HFF-Myc (cell line): ENCODE data around the gene CREG1.

ENCODE experiments used
- DNase-seq: peaks from one replicate; pipeline ENCODE4 v3.0.0-alpha.2; 2011; ENCODE audit warnings: low read depth; ENCODE audit errors: extremely low read depth
- H3K4me3 ChIP-seq: replicated peaks from 2 replicates; pipeline ENCODE4 v1.5.1; 2011; ENCODE audit warnings: low read depth, mild to moderate bottlenecking, control low read depth, low read length
- TF ChIP-seq, protein P1 (sequence below): IDR thresholded peaks from 2 replicates; pipeline ENCODE4 v1.5.1; 2012; ENCODE audit warnings: mild to moderate bottlenecking, low read depth, low read length, control low read depth; ENCODE audit errors: missing control alignments

Gene CREG1

DNA sequence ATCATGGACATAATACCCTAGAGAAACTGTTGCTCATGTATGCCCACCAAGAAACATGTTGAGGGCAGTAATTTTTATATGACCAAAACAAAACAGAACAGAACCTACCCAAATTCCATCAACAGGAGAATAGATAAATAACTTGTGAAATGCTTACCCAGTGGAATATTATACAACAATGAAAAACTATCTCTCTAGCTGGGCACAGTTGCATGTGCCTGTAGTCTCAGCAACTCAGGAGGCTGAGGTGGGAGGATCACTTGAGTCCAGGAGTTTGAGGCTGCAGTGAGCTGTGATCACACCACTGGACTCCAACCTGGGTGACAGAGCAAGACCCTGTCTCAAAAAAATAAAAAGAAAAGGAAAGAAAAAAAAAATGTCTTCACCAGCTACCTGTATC lies 38.9 kb upstream of the CREG1 start:
- DNase-seq = no peak
- no peak overlapping the region for H3K4me3 ChIP-seq
- TF ChIP-seq, protein P1, sequence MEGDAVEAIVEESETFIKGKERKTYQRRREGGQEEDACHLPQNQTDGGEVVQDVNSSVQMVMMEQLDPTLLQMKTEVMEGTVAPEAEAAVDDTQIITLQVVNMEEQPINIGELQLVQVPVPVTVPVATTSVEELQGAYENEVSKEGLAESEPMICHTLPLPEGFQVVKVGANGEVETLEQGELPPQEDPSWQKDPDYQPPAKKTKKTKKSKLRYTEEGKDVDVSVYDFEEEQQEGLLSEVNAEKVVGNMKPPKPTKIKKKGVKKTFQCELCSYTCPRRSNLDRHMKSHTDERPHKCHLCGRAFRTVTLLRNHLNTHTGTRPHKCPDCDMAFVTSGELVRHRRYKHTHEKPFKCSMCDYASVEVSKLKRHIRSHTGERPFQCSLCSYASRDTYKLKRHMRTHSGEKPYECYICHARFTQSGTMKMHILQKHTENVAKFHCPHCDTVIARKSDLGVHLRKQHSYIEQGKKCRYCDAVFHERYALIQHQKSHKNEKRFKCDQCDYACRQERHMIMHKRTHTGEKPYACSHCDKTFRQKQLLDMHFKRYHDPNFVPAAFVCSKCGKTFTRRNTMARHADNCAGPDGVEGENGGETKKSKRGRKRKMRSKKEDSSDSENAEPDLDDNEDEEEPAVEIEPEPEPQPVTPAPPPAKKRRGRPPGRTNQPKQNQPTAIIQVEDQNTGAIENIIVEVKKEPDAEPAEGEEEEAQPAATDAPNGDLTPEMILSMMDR = no peak

DNA sequence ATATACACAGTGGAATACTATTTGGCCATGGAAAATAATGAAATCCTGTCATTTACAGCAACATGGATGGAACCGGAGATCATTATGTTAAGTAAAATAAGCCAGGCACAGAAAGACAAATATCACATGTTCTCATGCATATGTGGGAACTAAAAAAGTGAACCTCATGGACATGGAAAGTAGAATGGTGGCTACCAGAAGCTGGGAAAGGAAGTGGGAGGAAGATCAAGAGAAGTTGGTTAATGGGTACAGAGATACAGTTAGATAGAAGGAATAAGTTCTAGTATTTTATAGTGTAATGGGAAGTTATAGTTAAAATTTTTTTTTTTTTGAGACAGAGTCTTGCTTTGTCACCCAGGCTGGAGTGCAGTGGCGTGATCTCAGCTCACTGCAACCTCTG lies 34.8 kb upstream of the CREG1 start:
- TF ChIP-seq, protein P1 = no peak
- no peak for DNase-seq
- no peak overlapping the region for H3K4me3 ChIP-seq

DNA sequence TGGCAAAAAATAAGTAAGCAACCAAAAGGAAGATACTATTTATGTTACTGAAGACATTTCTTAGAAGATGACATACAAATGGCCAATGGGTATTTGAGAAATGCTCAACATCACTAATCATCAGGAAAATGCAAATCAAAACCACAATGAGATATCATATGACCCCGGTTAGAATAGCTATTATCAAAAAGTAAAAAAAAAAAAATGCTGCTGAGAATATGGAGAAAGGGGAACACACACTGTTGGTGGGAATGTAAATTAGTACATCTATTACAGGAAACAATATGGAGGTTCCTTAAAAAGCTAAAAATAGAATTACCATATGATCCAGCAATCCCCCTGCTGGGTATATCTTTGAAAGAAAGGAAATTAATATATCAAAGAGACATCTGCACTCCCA lies 34.3 kb upstream of the CREG1 start:
- no peak for DNase-seq
- no peak overlapping the region for H3K4me3 ChIP-seq
- TF ChIP-seq, protein P1 = no peak

DNA sequence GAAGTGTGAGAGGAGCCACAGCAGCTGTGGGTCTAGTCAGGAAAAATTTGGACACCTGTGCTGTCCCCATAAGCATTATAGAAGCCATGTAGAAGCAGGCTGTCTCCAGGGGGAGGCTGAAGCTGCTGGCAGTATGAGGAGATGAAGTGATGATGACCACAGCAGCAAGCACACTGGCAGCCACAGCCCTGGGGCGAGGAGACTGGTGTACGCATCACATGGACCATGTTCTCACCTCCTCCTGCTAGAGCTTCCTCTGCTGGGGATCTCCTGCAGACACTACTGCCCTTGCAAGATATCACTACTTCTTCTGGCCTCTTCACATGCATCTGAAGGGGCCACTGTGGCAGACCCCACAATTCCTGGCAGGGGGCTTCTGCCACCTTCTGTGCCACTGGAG lies 33.8 kb upstream of the CREG1 start:
- TF ChIP-seq, protein P1 = no peak
- no peak for DNase-seq
- H3K4me3 ChIP-seq = no peak overlapping the region

DNA sequence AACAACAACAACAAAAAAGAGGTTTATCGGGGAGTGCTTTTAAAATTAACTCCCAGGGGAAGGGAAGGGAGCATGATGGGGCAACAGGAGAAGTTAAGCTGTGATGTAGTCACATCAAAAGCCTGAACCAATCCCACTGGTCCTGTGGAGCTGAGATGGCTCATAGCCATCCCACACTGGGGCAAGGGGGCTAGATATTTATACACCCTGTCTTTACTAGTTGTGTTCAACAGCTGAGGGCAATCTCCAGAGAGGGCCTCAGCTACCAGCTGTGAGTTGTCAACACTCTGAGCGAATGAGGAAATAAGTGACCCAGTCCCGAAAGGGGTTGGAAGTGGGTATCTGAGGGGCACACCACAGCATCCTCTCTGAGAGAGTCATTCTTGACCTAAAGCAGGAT lies 31.0 kb upstream of the CREG1 start:
- no peak overlapping the region for H3K4me3 ChIP-seq
- DNase-seq = no peak
- TF ChIP-seq, protein P1 = no peak

DNA sequence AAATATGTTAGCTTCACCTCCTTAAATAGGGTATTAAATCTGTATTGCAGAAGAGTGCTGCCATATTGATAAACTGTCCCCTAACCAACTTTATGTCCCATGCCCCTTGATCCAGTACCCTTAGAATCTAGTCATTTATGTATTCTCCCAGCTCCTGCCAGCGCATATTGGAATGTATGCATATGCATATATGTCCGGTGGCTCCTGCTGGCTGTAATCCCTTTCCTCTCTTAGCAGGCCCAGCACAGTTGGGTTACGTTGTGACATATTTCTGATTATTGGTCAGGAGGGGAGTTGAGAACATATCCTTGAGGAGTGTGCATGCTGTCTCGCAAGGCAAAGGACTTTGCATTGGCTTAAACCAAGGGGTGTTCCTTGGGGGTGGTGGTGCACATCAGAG lies 29.2 kb upstream of the CREG1 start:
- TF ChIP-seq, protein P1 = no peak

DNA sequence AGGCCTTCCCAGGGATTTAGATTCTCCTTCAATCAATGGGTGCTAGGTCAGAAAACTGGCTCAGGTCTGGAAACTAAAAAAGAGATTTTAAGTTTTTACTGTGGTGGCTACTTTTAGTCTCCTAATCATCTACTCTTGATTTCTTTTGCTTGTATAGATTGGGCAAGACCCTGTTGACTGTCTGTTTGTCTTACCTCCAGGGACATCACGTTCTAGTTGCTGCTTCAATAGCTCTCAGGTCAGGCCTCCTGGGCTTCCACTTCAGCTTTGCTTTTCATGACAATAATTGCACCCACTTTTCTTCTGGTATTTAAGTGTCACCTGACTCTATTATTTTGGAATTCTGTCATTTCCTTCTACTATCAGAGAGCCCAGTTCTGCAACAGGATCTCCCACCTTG lies 28.5 kb upstream of the CREG1 start:
- TF ChIP-seq, protein P1 = no peak
- H3K4me3 ChIP-seq = no peak overlapping the region
- DNase-seq = no peak

More for the DNA sequence above, 29.2 kb upstream of the CREG1 start:
- DNase-seq = no peak
- H3K4me3 ChIP-seq = no peak overlapping the region
